Upper lobe of left lung (tissue), 4 donors: Measurements from ENCODE around the gene RAD51C.

Source experiments
- CTCF ChIP-seq, 6 experiments: fragments of 450-650 bp in 4 of 6; fragments of 200-600 bp in 2 of 6; sonication (generic) in 2 of 6; IDR thresholded peaks; one replicate each; pipeline ENCODE4 v1.5.1; 2016 to 2019; ENCODE audit warnings: antibody characterized with exemption in 6 of 6
- POLR2A ChIP-seq, 4 donors: fragments of 450-650 bp; IDR thresholded peaks; one replicate each; pipeline ENCODE4 v1.5.1; 2016 to 2017; ENCODE audit warnings: antibody characterized with exemption in 4 of 4, mild to moderate bottlenecking in 2 of 4
- POLR2AphosphoS5 ChIP-seq, 2 donors: sonication (generic); formaldehyde crosslinking; IDR thresholded peaks; one replicate each; pipeline ENCODE4 v1.5.1; 2017; ENCODE audit warnings: antibody characterized with exemption in 2 of 2

- no peak for TF ChIP-seq POLR2A (IDR thresholded peaks at IDR 0.05)
- TF ChIP-seq CTCF (IDR thresholded peaks at IDR 0.05) = no peak
- no peak for TF ChIP-seq POLR2AphosphoS5 (IDR thresholded peaks at IDR 0.05)
Measured at GRCh38 chr17:58677194-58677880, 15.1 kb upstream of the RAD51C start.
